Activated B cell treated with CpG ODN at 0.5 μM for 24 hours (primary cell): Measurements from ENCODE around the gene CD34. TPM values are rescaled to one million over a fixed set of nuclear protein-coding genes. Genes with fewer than 3 reads are reported as not detected.

Experiments
- ATAC-seq: fragments of 200-7000 bp; cut with Tn5 transposase; one replicate; pipeline ENCODE4 v1.10.0; 2021; ENCODE audit warnings: low read depth, mild to moderate bottlenecking, moderate library complexity
- CTCF ChIA-PET: fragments of 350-600 bp; sonication (Branson Sonifier 250); formaldehyde crosslinking; loops from one replicate; lab custom pipeline; 2021; ENCODE audit warnings: antibody characterized with exemption; lab: Charles Lee
- POLR2A ChIA-PET: fragments of 350-600 bp; sonication (Branson Sonifier 250); formaldehyde crosslinking; loops from one replicate; lab custom pipeline; 2021; ENCODE audit warnings: antibody characterized with exemption; lab: Charles Lee
- DNase-seq: peaks from one replicate; pipeline ENCODE4 v3.0.0; 2022
- H3K27ac Mint-ChIP-seq: one replicate; pipeline ENCODE4 v1.8.0; 2020; ENCODE audit warnings: mixed read lengths
- H3K27me3 Mint-ChIP-seq: one replicate; pipeline ENCODE4 v1.8.0; 2021; ENCODE audit warnings: mixed read lengths
- H3K36me3 Mint-ChIP-seq: one replicate; pipeline ENCODE4 v1.8.0; 2021; ENCODE audit warnings: low read depth, mixed read lengths
- H3K4me1 Mint-ChIP-seq: one replicate; pipeline ENCODE4 v1.8.0; 2021; ENCODE audit warnings: mixed read lengths
- H3K4me3 Mint-ChIP-seq: one replicate; pipeline ENCODE4 v1.8.0; 2020; ENCODE audit warnings: mild to moderate bottlenecking, mixed read lengths
- H3K9me3 Mint-ChIP-seq: one replicate; pipeline ENCODE4 v1.8.0; 2020; ENCODE audit warnings: mixed read lengths
- CTCF ChIP-seq: fragments of 200-600 bp; IDR thresholded peaks from one replicate; pipeline ENCODE4 v1.8.0; 2022; ENCODE audit warnings: antibody characterized with exemption, mild to moderate bottlenecking
- intact Hi-C: fragments of 100-400 bp; cut with micrococcal nuclease; formaldehyde crosslinking; loops from one replicate; pipeline ENCODE4 v1.15.1; 2024
- total RNA-seq: library from RNA; stranded (reverse); gene quantifications from 2 replicates; pipeline ENCODE4 v1.2.3, GENCODE V29; 2022

Gene CD34
- total RNA-seq, 1 donor from 2014 or later, result not detected

DNA sequence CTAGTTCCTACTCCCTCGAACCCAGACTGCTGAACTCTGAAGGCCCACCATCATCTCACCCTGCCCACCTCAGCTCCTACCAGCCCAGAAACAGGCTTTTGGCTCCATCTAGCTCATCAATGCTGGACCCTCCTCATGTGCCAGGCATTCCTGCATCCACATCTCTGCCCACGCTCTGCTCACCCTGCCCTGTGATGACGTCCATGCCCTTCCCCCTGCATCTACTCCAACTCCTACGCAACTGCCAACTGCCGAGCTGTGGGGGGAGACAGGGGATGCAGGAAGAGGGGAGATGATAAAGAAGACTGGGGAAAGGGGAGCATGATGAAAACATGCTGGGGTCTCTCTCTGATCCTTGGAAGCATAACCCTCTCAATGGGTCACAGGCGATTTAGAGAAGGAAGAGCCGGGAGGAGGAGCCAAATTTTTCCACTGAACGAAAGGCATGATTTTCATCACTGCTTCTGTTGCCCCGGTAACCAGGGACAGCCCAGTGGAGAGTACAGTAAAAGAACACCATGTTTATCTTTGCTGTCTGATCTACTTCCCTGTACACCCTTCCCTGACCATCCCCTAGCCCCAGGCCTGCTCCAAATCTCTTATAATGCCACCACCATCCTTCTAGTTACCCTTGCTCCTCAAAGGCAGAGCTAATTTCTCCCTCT lies 44.3 kb downstream of the CD34 start:
- Mint-ChIP-seq H3K27ac (peak overlapping the region; percentile 59), H3K4me1 (peaks cover 87% of the 10 kb centered on the region), H3K4me3 (peak overlapping the region; percentile 91), H3K36me3 (peaks cover 42% of the 10 kb centered on the region), H3K9me3 (no peaks in the 10 kb centered on the region), H3K27me3 (no peaks in the 10 kb centered on the region)
- CTCF ChIA-PET, result interaction anchor here (17.8 kb wide), 1 partner anchor 37 kb away, joined by 397 read pairs; no protein-coding TSS in a partner anchor
- POLR2A ChIA-PET, result interaction anchor here (1.5 to 17.4 kb wide), 2 partner anchors 10 to 42 kb away, joined by 5 to 547 read pairs; no protein-coding TSS in a partner anchor
- ATAC-seq, result no peak
- TF ChIP-seq CTCF, result no peak
- intact Hi-C loops, result loop anchor here (5.0 kb wide), 1 partner anchor 114 kb away; the partner anchor contains the start of gene CD46
- no peak for DNase-seq

DNA sequence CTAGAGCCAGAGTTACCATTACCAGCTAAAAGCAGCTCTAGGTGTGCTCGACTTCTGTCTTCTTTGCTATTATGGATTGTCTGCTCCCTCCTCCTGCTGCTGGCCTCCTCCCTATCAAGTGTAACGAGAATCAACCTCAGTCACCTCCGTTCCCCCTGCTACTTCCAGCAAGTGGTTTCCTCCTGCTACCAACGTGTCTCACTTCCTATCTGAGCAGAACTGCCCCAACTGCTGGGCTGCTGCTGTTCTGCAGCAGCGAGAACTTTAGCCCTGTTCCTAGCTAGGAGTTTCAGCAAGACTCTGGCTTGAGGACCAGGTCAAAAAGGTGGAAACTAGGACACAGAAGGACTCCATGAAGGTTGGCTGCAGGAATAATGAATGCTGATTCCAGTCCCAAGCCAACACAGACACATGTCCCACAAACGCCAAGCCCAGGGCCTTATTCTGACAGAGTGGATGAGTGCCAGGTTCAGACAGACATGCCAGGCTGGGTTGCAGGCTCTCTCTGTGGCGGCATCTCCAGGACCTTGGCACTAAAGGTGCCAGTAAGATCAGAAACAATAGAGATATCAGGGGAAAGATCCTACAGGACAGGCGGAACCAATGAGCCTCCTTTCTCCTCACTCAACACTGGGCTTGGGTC lies 46.9 kb downstream of the CD34 start:
- CTCF ChIA-PET, result interaction anchor here (1.0 to 17.8 kb wide), 4 partner anchors 9 to 67 kb away, joined by 3 to 397 read pairs (median 6); no protein-coding TSS in a partner anchor
- Mint-ChIP-seq H3K36me3 (peaks cover 46% of the 10 kb centered on the region), H3K4me1 (peaks cover 66% of the 10 kb centered on the region), H3K27ac (peak overlapping the region; percentile 37), H3K9me3 (no peaks in the 10 kb centered on the region), H3K27me3 (no peaks in the 10 kb centered on the region), H3K4me3 (peak overlapping the region; percentile 19)
- DNase-seq (no peak), ATAC-seq (peak; percentile 67)
- intact Hi-C loops, result loop anchor here (2.0 kb wide), 1 partner anchor 15 kb away; no protein-coding TSS in a partner anchor
- TF ChIP-seq CTCF, result no peak
- POLR2A ChIA-PET, result interaction anchor here (1.0 to 17.4 kb wide), 3 partner anchors 12 to 39 kb away, joined by 3 to 547 read pairs (median 3); no protein-coding TSS in a partner anchor

- TF ChIP-seq CTCF, result no peak
- Mint-ChIP-seq H3K27ac (peak overlapping the region; percentile 19), H3K27me3 (no peaks in the 10 kb centered on the region), H3K9me3 (no peaks in the 10 kb centered on the region), H3K4me1 (peaks cover 56% of the 10 kb centered on the region), H3K36me3 (peaks cover 43% of the 10 kb centered on the region), H3K4me3 (no peak overlapping the region)
- POLR2A ChIA-PET, result interaction anchor here (17.4 kb wide), 1 partner anchor 37 kb away, joined by 547 read pairs; no protein-coding TSS in a partner anchor
- intact Hi-C loops, result no loop called here
- ATAC-seq (no peak), DNase-seq (no peak)
- CTCF ChIA-PET, result interaction anchor here (2.9 to 17.8 kb wide), 2 partner anchors 23 to 33 kb away, joined by 8 to 397 read pairs; no protein-coding TSS in a partner anchor
These were observed 48.6 kb downstream of the CD34 start for GRCh38 chr1:207862241-207862787.

GRCh38 chr1:207861442-207862177 lies 49.3 kb downstream of the CD34 start:
- Mint-ChIP-seq H3K4me3 (no peak overlapping the region), H3K4me1 (peaks cover 53% of the 10 kb centered on the region), H3K27me3 (no peaks in the 10 kb centered on the region), H3K36me3 (peaks cover 44% of the 10 kb centered on the region), H3K9me3 (no peaks in the 10 kb centered on the region), H3K27ac (peak overlapping the region; percentile 19)
- ChIA-PET POLR2A (interaction anchor here (17.4 kb wide), 1 partner anchor 37 kb away, joined by 547 read pairs; no protein-coding TSS in a partner anchor), CTCF (interaction anchor here (2.9 to 17.8 kb wide), 2 partner anchors 23 to 32 kb away, joined by 8 to 397 read pairs; no protein-coding TSS in a partner anchor)
- intact Hi-C loops, result no loop called here
- ATAC-seq (no peak), DNase-seq (no peak)
- no peak for TF ChIP-seq CTCF
